GM12878 (cell line): ENCODE measurements around the gene EYA2. TPM values are rescaled to one million over a fixed set of nuclear protein-coding genes. Genes with fewer than 3 reads are reported as not detected.

ENCODE experiments used
- ATAC-seq: fragments of 200-7000 bp; cut with Tn5 transposase; 3 replicates; pipeline ENCODE4 v1.9.1; 2020; ENCODE audit warnings: mild to moderate bottlenecking, moderate library complexity
- BruUV-seq: library from RNA; stranded (reverse); fragments of 400-500 nt; replicated peaks from 2 replicates; lab custom pipeline; 2021; lab: Mats Ljungman, UMichigan
- CTCF ChIA-PET: fragments of 300-600 bp; sonication (Branson Sonifier 250); formaldehyde crosslinking; extraction: SDS; loops from one replicate; lab custom pipeline; 2021; ENCODE audit warnings: inconsistent platforms; lab: Yijun Ruan, JAX
- POLR2A ChIA-PET: fragments of 350-600 bp; formaldehyde crosslinking; extraction: SDS; loops from one replicate; lab custom pipeline; 2021; ENCODE audit warnings: inconsistent platforms; lab: Charles Lee
- RAD21 ChIA-PET: fragments of 300-600 bp; sonication (Branson Sonifier 250); formaldehyde crosslinking; loops from one replicate; lab custom pipeline; 2023; ENCODE audit warnings: antibody characterized with exemption; ENCODE audit not compliant: unreplicated experiment; lab: Charles Lee
- SMC1A ChIA-PET: fragments of 300-600 bp; sonication (Branson Sonifier 250); formaldehyde crosslinking; loops from one replicate; lab custom pipeline; 2023; ENCODE audit not compliant: unreplicated experiment, uncharacterized antibody; lab: Charles Lee
- DNase-seq: peaks from one replicate; pipeline ENCODE4 v3.0.0-alpha.2; 2011; ENCODE audit warnings: low read depth, low spot score
- FAIRE-seq: peaks from 3 replicates; lab custom pipeline; 2011; peaks lifted over from hg19 to GRCh38; lab: Jason Lieb, UNC
- H2AFZ ChIP-seq: 2 replicates; pipeline ENCODE4 v1.6.0; 2011; ENCODE audit warnings: low read depth, low read length, control low read depth; ENCODE audit not compliant: control insufficient read depth
- H3K27ac ChIP-seq: 2 replicates; pipeline ENCODE4 v1.5.1; 2011; ENCODE audit warnings: control low read depth; ENCODE audit not compliant: control insufficient read depth, insufficient read depth
- H3K27me3 ChIP-seq, 2 experiments: replicated peaks in 1 of 2; 2 replicates each; pipeline versions ENCODE4 v1.6.0 to v1.6.1; 2011; ENCODE audit warnings: low read length in 1 of 2; ENCODE audit not compliant: control insufficient read depth in 2 of 2, insufficient read depth in 2 of 2
- H3K36me3 ChIP-seq, 2 experiments: 2 replicates each; pipeline ENCODE4 v1.5.1; 2011; ENCODE audit warnings: low read length in 1 of 2; ENCODE audit not compliant: control insufficient read depth in 2 of 2, insufficient read depth in 2 of 2
- H3K4me1 ChIP-seq: 2 replicates; pipeline ENCODE4 v1.6.1; 2011; ENCODE audit warnings: mild to moderate bottlenecking, low read length, moderate library complexity, mixed read lengths; ENCODE audit not compliant: control insufficient read depth, insufficient read depth
- H3K4me2 ChIP-seq: 2 replicates; pipeline ENCODE4 v1.6.0; 2011; ENCODE audit warnings: control low read depth; ENCODE audit not compliant: control insufficient read depth, insufficient read depth
- H3K4me3 ChIP-seq: fragments of 200-600 bp; sonication (generic); 2 replicates; pipeline ENCODE4 v1.5.1; 2016
- H3K79me2 ChIP-seq: 2 replicates; pipeline ENCODE4 v1.6.0; 2011; ENCODE audit warnings: low read length; ENCODE audit not compliant: control insufficient read depth, insufficient read depth
- H3K9ac ChIP-seq: 2 replicates; pipeline ENCODE4 v1.8.0; 2011; ENCODE audit warnings: low read length, control low read depth, mixed read lengths; ENCODE audit not compliant: control insufficient read depth, insufficient read depth
- H3K9me3 ChIP-seq: replicated peaks from 3 replicates; pipeline ENCODE4 v1.5.1; 2011; ENCODE audit warnings: mild to moderate bottlenecking, low read length; ENCODE audit not compliant: control insufficient read depth, insufficient read depth
- H4K20me1 ChIP-seq: 2 replicates; pipeline ENCODE4 v1.6.0; 2011; ENCODE audit not compliant: control insufficient read depth, insufficient read depth
- ATF7 ChIP-seq: fragments of 450-650 bp; IDR thresholded peaks from 2 replicates; pipeline ENCODE4 v1.6.1; 2016; ENCODE audit warnings: low read depth, mild to moderate bottlenecking
- BCL11A ChIP-seq: IDR thresholded peaks from 2 replicates; pipeline ENCODE4 v1.6.1; 2011; ENCODE audit warnings: low read depth, low read length
- EED ChIP-seq: sonication (generic); IDR thresholded peaks from 2 replicates; pipeline ENCODE4 v1.6.1; 2016; ENCODE audit warnings: antibody characterized with exemption, low read depth
- IKZF1 ChIP-seq: fragments of 450-650 bp; conservative IDR thresholded peaks from 2 replicates; pipeline ENCODE4 v1.6.1; 2017; ENCODE audit warnings: antibody characterized with exemption, mild to moderate bottlenecking
- TCF7 ChIP-seq: IDR thresholded peaks from 2 replicates; pipeline ENCODE4 v1.6.1; 2014; ENCODE audit warnings: antibody characterized with exemption, borderline replicate concordance
- WRNIP1 ChIP-seq: IDR thresholded peaks from 2 replicates; pipeline ENCODE4 v1.6.1; 2011; ENCODE audit warnings: low read depth, low read length, improper control_type of control experiment, borderline replicate concordance
- YY1 ChIP-seq: IDR thresholded peaks from 2 replicates; pipeline ENCODE4 v1.6.1; 2011; ENCODE audit warnings: low read depth, mild to moderate bottlenecking, low read length
- ZBTB11 ChIP-seq: fragments of 450-650 bp; formaldehyde crosslinking; IDR thresholded peaks from 2 replicates; pipeline ENCODE4 v1.5.0; 2022; ENCODE audit warnings: mild to moderate bottlenecking, missing genetic modification characterization
- ZBTB4 ChIP-seq: fragments of 450-650 bp; formaldehyde crosslinking; IDR thresholded peaks from 2 replicates; pipeline ENCODE4 v1.4.0; 2022; ENCODE audit warnings: mild to moderate bottlenecking, moderate library complexity
- WGBS: methylation state at CpG from one replicate; pipeline ENCODE4 v1.1.6; 2016; ENCODE audit warnings: low lambda C conversion rate; ENCODE audit not compliant: insufficient replicate concordance, insufficient coverage; ENCODE audit errors: missing lambda C conversion rate; 5-methylcytosine and 5-hydroxymethylcytosine counted together
- in situ Hi-C: fragments of 300-500 bp; cut with MboI; formaldehyde crosslinking; loops from 9 replicates; pipeline ENCODE4 v1.14.3; 2018; ENCODE audit warnings: mixed read lengths
- intact Hi-C: fragments of 100-400 bp; cut with micrococcal nuclease; formaldehyde crosslinking; loops from one replicate; pipeline ENCODE4 v1.14.2; 2022; ENCODE audit not compliant: unreplicated experiment
- polyA plus RNA-seq, 11 experiments: library from polyadenylated mRNA; depleted of rRNA in 4 of 11; unstranded in 6 of 11; stranded (reverse) in 5 of 11; fragments of >200 nt; fragmentation: Nextera tagmentation in 4 of 11; fragmentation: Illumina TruSeq in 1 of 11; extraction: Ambion mirVana in 4 of 11; extraction: Trizol in 1 of 11; gene quantifications; 1 replicate in 1 of 11; 2 replicates in 10 of 11; pipeline versions ENCODE4 v1.2.1 to v1.2.3, GENCODE V29; 2011 to 2016; ENCODE audit warnings: inconsistent platforms in 2 of 11, missing spikeins in 2 of 11, low read depth in 1 of 11
- total RNA-seq, 4 experiments: library from RNA; depleted of rRNA in 3 of 4; stranded (reverse); fragments of >200 nt in 3 of 4; fragmentation: Illumina TruSeq in 1 of 4; extraction: Trizol in 1 of 4; gene quantifications; 2 replicates each; pipeline versions ENCODE4 v1.2.1 to v1.2.3, GENCODE V29; 2013 to 2021
- TF ChIP-seq, protein P1 (sequence below): fragments of 450-650 bp; IDR thresholded peaks from 2 replicates; pipeline ENCODE4 v1.6.1; 2017; ENCODE audit warnings: mild to moderate bottlenecking, moderate library complexity
- TF ChIP-seq, protein P2 (sequence below): fragments of 450-650 bp; IDR thresholded peaks from 2 replicates; pipeline ENCODE4 v1.6.1; 2017; ENCODE audit warnings: antibody characterized with exemption, mild to moderate bottlenecking, moderate library complexity

The EYA2 gene
- total and polyA plus RNA-seq, 10 of the 15 experiments (the other 5 are each of a cell fraction or from before 2014, with no cell fraction given), result 0.20 TPM; not detected in 9

DNA sequence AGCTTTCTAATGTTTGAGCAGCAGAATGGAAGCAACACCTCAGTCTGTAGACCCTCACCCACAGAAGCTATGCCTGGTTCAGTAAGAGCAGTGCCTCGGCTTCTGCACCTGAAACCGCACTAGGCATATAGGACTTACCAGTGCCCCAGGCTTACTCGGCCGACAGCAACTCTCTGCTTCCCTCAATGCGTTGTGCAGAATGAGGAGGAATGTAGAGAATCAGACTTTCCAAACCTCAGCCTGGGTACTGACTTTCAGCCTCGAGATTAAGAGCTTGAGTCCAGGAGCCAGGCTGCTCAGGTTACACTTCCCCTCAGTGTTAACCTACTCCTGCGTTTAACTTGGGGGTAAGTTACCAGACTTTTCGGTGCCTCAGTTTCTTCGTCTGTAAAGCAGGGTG lies 8.6 kb downstream of the EYA2 start:
- in situ Hi-C loops (no loop called here), intact Hi-C loops (no loop called here)
- Histone ChIP-seq H3K27ac (no peak overlapping the region), H2AFZ (no peak overlapping the region), H3K9me3 (no peaks in the 10 kb centered on the region), H3K36me3 (no peaks in the 10 kb centered on the region), H3K9ac (no peak overlapping the region), H3K4me3 (no peak overlapping the region), H3K4me2 (no peak overlapping the region), H3K4me1 (no peaks in the 10 kb centered on the region), H3K79me2 (no peaks in the 10 kb centered on the region), H4K20me1 (no peaks in the 10 kb centered on the region), H3K27me3 (peaks cover 2% of the 10 kb centered on the region in 2 experiments; a peak in 3 of 4 replicates)
- no TSS peak for BruUV-seq
- ChIA-PET CTCF (interaction anchor here (1.1 kb wide), 1 partner anchor 18 kb away, joined by 3 read pairs; no protein-coding TSS in a partner anchor), RAD21 (interaction anchor here (1.2 kb wide), 1 partner anchor 481 kb away, joined by 3 read pairs; no protein-coding TSS in a partner anchor), SMC1A (no interaction called here), POLR2A (no interaction called here)
- ATAC-seq, result no peak
- DNase-seq, result no peak
- 56% methylated on average over 9 of the region's 9 CpGs for WGBS
- FAIRE-seq, result no peak
- no peak for TF ChIP-seq WRNIP1
- TF ChIP-seq EED, result no peak
- TF ChIP-seq YY1, result no peak
- TF ChIP-seq IKZF1, result no peak
- no peak for TF ChIP-seq ZBTB4
- no peak for TF ChIP-seq ZBTB11 (CRISPR knock-in tag)
- no peak for TF ChIP-seq TCF7
- TF ChIP-seq ATF7, result no peak
- TF ChIP-seq, protein P1, sequence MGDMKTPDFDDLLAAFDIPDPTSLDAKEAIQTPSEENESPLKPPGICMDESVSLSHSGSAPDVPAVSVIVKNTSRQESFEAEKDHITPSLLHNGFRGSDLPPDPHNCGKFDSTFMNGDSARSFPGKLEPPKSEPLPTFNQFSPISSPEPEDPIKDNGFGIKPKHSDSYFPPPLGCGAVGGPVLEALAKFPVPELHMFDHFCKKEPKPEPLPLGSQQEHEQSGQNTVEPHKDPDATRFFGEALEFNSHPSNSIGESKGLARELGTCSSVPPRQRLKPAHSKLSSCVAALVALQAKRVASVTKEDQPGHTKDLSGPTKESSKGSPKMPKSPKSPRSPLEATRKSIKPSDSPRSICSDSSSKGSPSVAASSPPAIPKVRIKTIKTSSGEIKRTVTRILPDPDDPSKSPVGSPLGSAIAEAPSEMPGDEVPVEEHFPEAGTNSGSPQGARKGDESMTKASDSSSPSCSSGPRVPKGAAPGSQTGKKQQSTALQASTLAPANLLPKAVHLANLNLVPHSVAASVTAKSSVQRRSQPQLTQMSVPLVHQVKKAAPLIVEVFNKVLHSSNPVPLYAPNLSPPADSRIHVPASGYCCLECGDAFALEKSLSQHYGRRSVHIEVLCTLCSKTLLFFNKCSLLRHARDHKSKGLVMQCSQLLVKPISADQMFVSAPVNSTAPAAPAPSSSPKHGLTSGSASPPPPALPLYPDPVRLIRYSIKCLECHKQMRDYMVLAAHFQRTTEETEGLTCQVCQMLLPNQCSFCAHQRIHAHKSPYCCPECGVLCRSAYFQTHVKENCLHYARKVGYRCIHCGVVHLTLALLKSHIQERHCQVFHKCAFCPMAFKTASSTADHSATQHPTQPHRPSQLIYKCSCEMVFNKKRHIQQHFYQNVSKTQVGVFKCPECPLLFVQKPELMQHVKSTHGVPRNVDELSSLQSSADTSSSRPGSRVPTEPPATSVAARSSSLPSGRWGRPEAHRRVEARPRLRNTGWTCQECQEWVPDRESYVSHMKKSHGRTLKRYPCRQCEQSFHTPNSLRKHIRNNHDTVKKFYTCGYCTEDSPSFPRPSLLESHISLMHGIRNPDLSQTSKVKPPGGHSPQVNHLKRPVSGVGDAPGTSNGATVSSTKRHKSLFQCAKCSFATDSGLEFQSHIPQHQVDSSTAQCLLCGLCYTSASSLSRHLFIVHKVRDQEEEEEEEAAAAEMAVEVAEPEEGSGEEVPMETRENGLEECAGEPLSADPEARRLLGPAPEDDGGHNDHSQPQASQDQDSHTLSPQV, result no peak
- TF ChIP-seq, protein P2, sequence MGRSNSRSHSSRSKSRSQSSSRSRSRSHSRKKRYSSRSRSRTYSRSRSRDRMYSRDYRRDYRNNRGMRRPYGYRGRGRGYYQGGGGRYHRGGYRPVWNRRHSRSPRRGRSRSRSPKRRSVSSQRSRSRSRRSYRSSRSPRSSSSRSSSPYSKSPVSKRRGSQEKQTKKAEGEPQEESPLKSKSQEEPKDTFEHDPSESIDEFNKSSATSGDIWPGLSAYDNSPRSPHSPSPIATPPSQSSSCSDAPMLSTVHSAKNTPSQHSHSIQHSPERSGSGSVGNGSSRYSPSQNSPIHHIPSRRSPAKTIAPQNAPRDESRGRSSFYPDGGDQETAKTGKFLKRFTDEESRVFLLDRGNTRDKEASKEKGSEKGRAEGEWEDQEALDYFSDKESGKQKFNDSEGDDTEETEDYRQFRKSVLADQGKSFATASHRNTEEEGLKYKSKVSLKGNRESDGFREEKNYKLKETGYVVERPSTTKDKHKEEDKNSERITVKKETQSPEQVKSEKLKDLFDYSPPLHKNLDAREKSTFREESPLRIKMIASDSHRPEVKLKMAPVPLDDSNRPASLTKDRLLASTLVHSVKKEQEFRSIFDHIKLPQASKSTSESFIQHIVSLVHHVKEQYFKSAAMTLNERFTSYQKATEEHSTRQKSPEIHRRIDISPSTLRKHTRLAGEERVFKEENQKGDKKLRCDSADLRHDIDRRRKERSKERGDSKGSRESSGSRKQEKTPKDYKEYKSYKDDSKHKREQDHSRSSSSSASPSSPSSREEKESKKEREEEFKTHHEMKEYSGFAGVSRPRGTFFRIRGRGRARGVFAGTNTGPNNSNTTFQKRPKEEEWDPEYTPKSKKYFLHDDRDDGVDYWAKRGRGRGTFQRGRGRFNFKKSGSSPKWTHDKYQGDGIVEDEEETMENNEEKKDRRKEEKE, result no peak
- TF ChIP-seq BCL11A, result no peak
